Astrocyte of the cerebellum (primary cell): ENCODE data around the gene ENOX2.

ENCODE experiments used
- DNase-seq: peaks from one replicate; pipeline ENCODE4 v3.0.0-alpha.2; 2011; ENCODE audit warnings: low read depth
- H3K4me3 ChIP-seq: 2 replicates; pipeline ENCODE4 v1.5.1; 2011; ENCODE audit warnings: mild to moderate bottlenecking, low read depth, low read length, moderate library complexity
- in situ Hi-C: cut with HindIII; loops from 2 replicates; pipeline ENCODE4 v1.10.0; 2017; ENCODE audit warnings: low sequenced_read_pairs
- TF ChIP-seq, protein P1 (sequence below): IDR thresholded peaks from 2 replicates; pipeline ENCODE4 v1.5.1; 2012; ENCODE audit warnings: low read length, low read depth, moderate library complexity, mild to moderate bottlenecking; ENCODE audit errors: missing control alignments

The ENOX2 gene

DNA sequence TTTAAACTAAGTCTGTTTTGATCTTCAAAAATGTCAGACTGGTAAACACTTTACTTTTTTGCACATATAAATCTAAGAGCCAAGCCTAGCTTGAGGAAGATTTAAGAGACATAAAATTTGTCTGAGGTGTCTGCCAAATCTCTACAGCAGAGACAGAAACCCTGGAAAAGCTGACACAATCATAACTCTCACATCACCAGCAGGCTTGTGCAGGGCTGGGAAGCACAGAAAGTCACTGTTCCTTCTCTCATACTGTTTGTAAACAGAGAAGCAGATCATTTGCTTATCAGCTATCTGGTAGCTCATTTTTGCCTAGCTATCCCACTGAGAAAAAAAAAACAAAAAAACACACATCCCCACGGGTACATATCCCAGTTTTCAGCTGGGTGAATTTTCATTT, 7.0 kb downstream of the ENOX2 start:
- no peak for DNase-seq
- TF ChIP-seq, protein P1, sequence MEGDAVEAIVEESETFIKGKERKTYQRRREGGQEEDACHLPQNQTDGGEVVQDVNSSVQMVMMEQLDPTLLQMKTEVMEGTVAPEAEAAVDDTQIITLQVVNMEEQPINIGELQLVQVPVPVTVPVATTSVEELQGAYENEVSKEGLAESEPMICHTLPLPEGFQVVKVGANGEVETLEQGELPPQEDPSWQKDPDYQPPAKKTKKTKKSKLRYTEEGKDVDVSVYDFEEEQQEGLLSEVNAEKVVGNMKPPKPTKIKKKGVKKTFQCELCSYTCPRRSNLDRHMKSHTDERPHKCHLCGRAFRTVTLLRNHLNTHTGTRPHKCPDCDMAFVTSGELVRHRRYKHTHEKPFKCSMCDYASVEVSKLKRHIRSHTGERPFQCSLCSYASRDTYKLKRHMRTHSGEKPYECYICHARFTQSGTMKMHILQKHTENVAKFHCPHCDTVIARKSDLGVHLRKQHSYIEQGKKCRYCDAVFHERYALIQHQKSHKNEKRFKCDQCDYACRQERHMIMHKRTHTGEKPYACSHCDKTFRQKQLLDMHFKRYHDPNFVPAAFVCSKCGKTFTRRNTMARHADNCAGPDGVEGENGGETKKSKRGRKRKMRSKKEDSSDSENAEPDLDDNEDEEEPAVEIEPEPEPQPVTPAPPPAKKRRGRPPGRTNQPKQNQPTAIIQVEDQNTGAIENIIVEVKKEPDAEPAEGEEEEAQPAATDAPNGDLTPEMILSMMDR, result no peak
- in situ Hi-C loops, result no loop called here
- no peak overlapping the region for H3K4me3 ChIP-seq

DNA sequence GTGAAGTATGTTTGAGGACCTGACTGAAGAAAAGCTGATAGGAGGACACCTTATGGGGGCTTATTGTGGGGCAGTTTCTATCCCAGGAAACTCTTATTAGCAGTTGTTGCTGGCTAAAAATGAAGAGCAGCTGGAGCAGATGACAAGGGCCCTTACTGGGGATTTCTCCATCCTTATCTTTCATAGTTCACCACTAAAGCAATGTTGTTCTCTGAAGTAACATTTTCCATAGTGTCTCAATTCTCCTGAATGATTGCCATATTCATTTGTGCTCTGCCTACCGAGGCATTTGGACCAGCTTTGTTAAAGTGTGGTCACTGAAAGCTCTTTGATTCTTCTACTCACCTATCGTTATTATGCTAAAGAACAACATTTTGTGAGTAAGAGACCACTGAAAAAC, 7.7 kb downstream of the ENOX2 start:
- in situ Hi-C loops, result no loop called here
- DNase-seq, result no peak
- TF ChIP-seq, protein P1, result no peak
- no peak overlapping the region for H3K4me3 ChIP-seq

DNA sequence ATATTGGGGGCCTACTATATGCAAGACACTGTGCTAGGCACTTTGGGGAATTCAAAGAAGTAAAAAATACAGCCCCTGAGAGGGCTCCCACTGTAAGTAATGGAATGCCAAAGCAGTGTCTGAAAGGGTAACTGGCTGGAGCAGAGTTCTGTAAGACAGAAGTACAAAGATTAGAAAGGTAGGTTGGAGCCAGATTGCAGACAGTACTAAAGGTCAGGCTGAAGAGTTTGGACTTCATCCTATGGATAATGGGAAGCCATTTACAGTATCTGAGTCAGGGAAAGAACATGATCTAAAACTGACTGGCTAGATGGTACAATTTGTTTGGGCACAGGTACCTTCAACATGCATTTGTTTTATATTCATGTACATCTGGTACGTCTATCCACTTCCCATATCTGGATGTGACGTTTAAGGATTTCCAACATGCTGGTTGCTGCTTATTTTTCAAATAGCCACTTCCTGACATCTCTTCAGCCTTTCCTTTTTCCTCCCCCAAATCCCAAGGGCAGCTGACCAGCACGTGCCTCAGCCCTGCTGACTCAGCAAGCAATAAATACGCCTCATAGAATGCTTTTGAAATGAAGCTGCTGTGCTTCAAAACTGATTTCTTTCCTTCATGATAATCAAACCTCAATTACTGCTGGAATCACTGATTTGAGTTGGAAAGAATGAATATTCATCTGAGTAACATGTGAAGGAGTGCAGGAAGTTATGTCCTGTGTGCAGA, 9.5 kb downstream of the ENOX2 start:
- TF ChIP-seq, protein P1, result no peak
- in situ Hi-C loops, result no loop called here
- DNase-seq, result no peak
- no peak overlapping the region for H3K4me3 ChIP-seq

DNA sequence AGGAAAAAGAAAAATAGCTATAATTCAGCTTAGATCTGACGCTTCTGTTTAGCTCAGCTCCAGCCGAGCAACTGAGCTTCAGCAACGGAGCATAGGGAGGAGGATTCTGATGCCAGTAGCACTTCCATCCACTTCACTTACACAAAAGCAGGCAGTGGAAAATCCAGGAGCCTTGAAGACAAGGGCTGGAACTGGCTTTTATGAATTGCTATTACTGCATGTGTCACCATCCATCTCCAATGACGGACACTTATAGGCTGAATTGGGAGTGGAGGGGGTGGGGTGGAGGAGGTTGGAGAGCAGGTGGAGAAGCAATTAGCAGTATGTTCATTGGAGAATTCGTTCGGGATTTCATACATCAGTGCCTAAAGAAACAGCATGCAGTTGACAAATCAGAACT, 15.6 kb downstream of the ENOX2 start:
- no peak for DNase-seq
- in situ Hi-C loops, result no loop called here
- TF ChIP-seq, protein P1, result no peak
- no peak overlapping the region for H3K4me3 ChIP-seq

DNA sequence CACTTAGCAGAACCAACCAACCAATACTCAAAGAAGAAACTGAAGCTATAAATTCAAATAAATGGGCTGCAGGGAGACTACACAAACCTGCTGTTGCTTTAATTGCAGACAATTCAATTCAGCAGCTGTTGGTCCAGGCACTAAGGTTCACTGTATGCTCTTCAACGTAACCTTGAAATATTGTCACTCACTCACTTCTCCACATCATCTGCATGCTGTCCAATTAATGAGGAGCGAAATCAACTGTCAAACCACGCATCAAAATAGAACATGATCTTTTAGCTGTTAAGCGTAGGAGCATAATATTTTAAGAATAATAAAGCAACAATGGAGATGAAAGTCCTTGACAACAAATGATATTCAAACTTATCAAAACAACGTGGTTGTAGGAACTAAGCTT, 17.0 kb downstream of the ENOX2 start:
- no peak overlapping the region for H3K4me3 ChIP-seq
- in situ Hi-C loops, result no loop called here
- TF ChIP-seq, protein P1, result no peak
- DNase-seq, result no peak

DNA sequence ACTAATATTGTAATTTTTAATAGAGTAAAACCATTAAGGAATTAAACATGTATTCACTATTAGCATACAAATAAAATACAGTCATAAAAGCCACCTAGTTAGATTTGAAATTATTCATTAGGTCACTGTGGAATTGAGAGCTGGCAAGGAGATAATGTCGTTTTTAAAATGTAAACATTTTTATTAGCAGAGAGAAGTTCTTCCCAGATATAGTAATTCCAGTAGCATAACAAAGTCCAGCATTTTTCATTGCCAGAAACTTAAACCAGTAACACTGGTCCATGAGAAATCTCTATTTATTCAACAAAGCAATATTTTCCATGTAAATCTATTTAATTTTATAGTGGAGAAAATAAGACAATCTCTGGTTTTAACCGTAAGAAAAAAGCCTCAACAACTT, 17.5 kb downstream of the ENOX2 start:
- TF ChIP-seq, protein P1, result no peak
- no peak overlapping the region for H3K4me3 ChIP-seq
- DNase-seq, result no peak
- in situ Hi-C loops, result no loop called here
